ENCODE measurements around the gene OAF. TPM values are rescaled to one million over a fixed set of nuclear protein-coding genes. Genes with fewer than 3 reads are reported as not detected.

The OAF gene
- total RNA-seq (2021; ENCODE audit: unreplicated experiment) (32.3 TPM), Bru-seq, nascent RNA (percentile 64 among the genes with signal in this experiment), BruChase-seq, experiment 1, labeled RNA remaining after a 6-hour chase (percentile 61 among the genes with signal in this experiment), BruChase-seq, experiment 2, labeled RNA remaining after a 2-hour chase (percentile 69 among the genes with signal in this experiment)
- 24.3 and 26.3 TPM in 2 replicates for polyA plus RNA-seq (2012)
- long read RNA-seq, transcript OAF-201 (4 exons, 2,525 nt): major isoform, 67 of 81 reads
- long read RNA-seq, partial matches to known transcripts: 0 of 81 reads
- long read RNA-seq, other reads (novel, unspliced or antisense): 13 of 81 reads

DNA sequence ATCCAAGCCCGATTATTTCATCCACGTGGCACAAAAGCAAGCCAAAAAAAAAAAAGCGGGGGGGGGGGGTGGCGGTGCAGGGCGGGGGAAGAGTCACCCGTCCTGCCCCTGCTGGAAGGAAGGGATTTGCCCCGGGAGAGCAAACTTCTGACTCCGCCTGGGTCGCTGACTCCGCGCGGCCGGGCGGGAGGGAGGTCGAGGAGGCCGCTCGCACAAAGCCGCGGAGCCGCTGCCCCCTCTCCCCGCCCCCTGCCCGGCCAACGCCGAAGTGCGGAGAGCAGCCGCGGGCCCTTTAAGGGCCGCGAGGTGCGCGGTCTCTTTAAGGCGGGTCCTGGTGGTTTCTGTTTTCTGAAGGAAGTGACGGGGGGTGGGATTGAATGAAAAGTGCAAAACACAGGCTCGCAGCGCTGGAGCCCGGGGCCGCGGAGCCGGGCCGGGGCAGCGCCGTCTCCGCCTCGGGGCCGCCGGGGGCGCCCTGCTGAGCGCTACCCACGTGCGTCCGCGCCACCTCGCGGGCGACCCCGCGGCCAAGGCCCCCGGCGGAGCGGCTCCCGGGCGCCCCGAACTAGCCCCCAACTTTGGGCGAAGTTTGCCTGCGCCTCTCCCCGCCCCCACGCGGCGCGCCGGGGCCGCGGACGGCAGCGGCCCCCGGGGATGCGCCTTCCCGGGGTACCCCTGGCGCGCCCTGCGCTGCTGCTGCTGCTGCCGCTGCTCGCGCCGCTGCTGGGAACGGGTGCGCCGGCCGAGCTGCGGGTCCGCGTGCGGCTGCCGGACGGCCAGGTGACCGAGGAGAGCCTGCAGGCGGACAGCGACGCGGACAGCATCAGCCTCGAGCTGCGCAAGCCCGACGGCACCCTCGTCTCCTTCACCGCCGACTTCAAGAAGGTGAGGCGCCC is at the start of gene OAF:
Gene OAF, plus strand, starts transcription at position 407 of the 896 bp plus-strand sequence. Its CDS starts 248 bp downstream, at position 655.
- ATAC-seq (peak; percentile 84), DNase-seq (ENCODE audit: low read depth, low spot score) (peak; percentile 55)
- Histone ChIP-seq H3K9ac (ENCODE audit: low read length) (peak within 1 kb of the TSS; percentile 82), H3K4me3 (replicated peaks in 1 of 2; ENCODE audit: low read depth in 1 of 2, low read length in 2 of 2) (peak within 1 kb of the TSS; percentile 69 to 78), H3K79me2 (ENCODE audit: insufficient read depth, low read length) (peaks cover 6% of the 10 kb centered on the region; the same call in 1 of the 2 replicates), H3K9me3 (ENCODE audit: control insufficient read depth in 1 of 2, insufficient read depth in 1 of 2, low read depth in 1 of 2, low read length in 2 of 2) (no peaks in the 10 kb centered on the region), H3K4me1 (ENCODE audit: control insufficient read depth in 1 of 2, insufficient read depth in 2 of 2, low read length in 2 of 2) (peaks cover 23 to 52% of the 10 kb centered on the region in 2 experiments), H2AFZ (ENCODE audit: low read depth, low read length, poor library complexity, severe bottlenecking) (peak within 1 kb of the TSS; percentile 1), H3K27ac (ENCODE audit: low read depth, low read length) (peak within 1 kb of the TSS; percentile 74), H3K4me2 (ENCODE audit: low read length) (peak within 1 kb of the TSS; percentile 96), H3K9me2 (ENCODE audit: insufficient read depth) (no peaks in the 10 kb centered on the region), H3K27me3 (ENCODE audit: insufficient read depth, low read length) (no peaks in the 10 kb centered on the region), H3K36me3 (ENCODE audit: control insufficient read depth in 1 of 2, insufficient read depth in 2 of 2, low read length in 2 of 2) (no peaks in the 10 kb centered on the region), H4K20me1 (ENCODE audit: insufficient read depth) (no peaks in the 10 kb centered on the region)
- RAD21 ChIA-PET (ENCODE audit: low non-redundant PET in 1 of 2, low total read pairs in 2 of 2, uncharacterized antibody in 2 of 2, unreplicated experiment in 2 of 2): no interaction called here
- POLR2A ChIA-PET: no interaction called here
- CTCF ChIA-PET: interaction anchor here (1.1 kb wide), 1 partner anchor 92 kb away, joined by 3 read pairs; no protein-coding TSS in a partner anchor
- intact Hi-C loops (cut with micrococcal nuclease): loop anchor here (5.0 kb wide), 1 partner anchor 499 kb away; no protein-coding TSS in a partner anchor
- BruUV-seq (replicated peaks): no TSS peak
- TF ChIP-seq POLR2AphosphoS5 (IDR thresholded peaks at IDR 0.05; ENCODE audit: low read depth, low read length): peak; percentile 79
- TF ChIP-seq, protein P1, sequence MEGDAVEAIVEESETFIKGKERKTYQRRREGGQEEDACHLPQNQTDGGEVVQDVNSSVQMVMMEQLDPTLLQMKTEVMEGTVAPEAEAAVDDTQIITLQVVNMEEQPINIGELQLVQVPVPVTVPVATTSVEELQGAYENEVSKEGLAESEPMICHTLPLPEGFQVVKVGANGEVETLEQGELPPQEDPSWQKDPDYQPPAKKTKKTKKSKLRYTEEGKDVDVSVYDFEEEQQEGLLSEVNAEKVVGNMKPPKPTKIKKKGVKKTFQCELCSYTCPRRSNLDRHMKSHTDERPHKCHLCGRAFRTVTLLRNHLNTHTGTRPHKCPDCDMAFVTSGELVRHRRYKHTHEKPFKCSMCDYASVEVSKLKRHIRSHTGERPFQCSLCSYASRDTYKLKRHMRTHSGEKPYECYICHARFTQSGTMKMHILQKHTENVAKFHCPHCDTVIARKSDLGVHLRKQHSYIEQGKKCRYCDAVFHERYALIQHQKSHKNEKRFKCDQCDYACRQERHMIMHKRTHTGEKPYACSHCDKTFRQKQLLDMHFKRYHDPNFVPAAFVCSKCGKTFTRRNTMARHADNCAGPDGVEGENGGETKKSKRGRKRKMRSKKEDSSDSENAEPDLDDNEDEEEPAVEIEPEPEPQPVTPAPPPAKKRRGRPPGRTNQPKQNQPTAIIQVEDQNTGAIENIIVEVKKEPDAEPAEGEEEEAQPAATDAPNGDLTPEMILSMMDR (IDR thresholded peaks at IDR 0.05 in 2 of 3, conservative IDR thresholded peaks at IDR 0.05 in 1 of 3; ENCODE audit: borderline replicate concordance in 1 of 3, insufficient read depth in 1 of 3, low read depth in 2 of 3, low read length in 2 of 3): peak in 2 of 3 experiments; percentile 9 to 22; a peak in 2 of 6 replicates
- TF ChIP-seq, protein P2, sequence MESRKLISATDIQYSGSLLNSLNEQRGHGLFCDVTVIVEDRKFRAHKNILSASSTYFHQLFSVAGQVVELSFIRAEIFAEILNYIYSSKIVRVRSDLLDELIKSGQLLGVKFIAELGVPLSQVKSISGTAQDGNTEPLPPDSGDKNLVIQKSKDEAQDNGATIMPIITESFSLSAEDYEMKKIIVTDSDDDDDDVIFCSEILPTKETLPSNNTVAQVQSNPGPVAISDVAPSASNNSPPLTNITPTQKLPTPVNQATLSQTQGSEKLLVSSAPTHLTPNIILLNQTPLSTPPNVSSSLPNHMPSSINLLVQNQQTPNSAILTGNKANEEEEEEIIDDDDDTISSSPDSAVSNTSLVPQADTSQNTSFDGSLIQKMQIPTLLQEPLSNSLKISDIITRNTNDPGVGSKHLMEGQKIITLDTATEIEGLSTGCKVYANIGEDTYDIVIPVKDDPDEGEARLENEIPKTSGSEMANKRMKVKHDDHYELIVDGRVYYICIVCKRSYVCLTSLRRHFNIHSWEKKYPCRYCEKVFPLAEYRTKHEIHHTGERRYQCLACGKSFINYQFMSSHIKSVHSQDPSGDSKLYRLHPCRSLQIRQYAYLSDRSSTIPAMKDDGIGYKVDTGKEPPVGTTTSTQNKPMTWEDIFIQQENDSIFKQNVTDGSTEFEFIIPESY (IDR thresholded peaks at IDR 0.05; ENCODE audit: extremely low read depth, insufficient replicate concordance, low read length): no peak
- peak; percentile 61 for TF ChIP-seq TCF7L2 (IDR thresholded peaks at IDR 0.05; ENCODE audit: borderline replicate concordance, extremely low read depth, insufficient read depth, insufficient read length)
- TF ChIP-seq RAD21 (IDR thresholded peaks at IDR 0.05; ENCODE audit: low read depth): no peak
- peak; percentile 64 for TF ChIP-seq POLR2A (IDR thresholded peaks at IDR 0.05; ENCODE audit: borderline replicate concordance, extremely low read depth, insufficient read depth, insufficient read length)
- peak; percentile 59 for TF ChIP-seq ZFX (IDR thresholded peaks at IDR 0.05)
- TF ChIP-seq, protein P3, sequence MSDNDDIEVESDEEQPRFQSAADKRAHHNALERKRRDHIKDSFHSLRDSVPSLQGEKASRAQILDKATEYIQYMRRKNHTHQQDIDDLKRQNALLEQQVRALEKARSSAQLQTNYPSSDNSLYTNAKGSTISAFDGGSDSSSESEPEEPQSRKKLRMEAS (IDR thresholded peaks at IDR 0.05): peak; percentile 90

All from HCT116 (cell line).